IMR-90 (cell line): ENCODE measurements around the gene SCFD2.
A peak's percentile ranks its signal among the peaks of the same experiment; 100 is the strongest.

Experiments used
- BHLHE40 ChIP-seq: fragments of 150-350 bp; IDR thresholded peaks from 2 replicates; pipeline ENCODE4 v1.6.1; 2016; ENCODE audit warnings: mild to moderate bottlenecking, low read depth, low read length
- CEBPB ChIP-seq: IDR thresholded peaks from 2 replicates; pipeline ENCODE4 v1.6.1; 2012; ENCODE audit warnings: low read depth, low read length, improper control_type of control experiment
- CTCF ChIP-seq: conservative IDR thresholded peaks from 2 replicates; pipeline ENCODE4 v1.5.1; 2012; ENCODE audit warnings: mild to moderate bottlenecking, low read depth, low read length, improper control_type of control experiment
- ELK1 ChIP-seq: fragments of 150-350 bp; IDR thresholded peaks from 2 replicates; pipeline ENCODE4 v1.6.1; 2016; ENCODE audit warnings: low read depth, mild to moderate bottlenecking, low read length, moderate library complexity, borderline replicate concordance
- MAFK ChIP-seq: IDR thresholded peaks from 2 replicates; pipeline ENCODE4 v1.6.1; 2012; ENCODE audit warnings: low read depth, low read length, improper control_type of control experiment
- MXI1 ChIP-seq: IDR thresholded peaks from 2 replicates; pipeline ENCODE4 v1.6.1; 2012; ENCODE audit warnings: low read depth, mild to moderate bottlenecking, low read length, moderate library complexity, borderline replicate concordance
- POLR2A ChIP-seq: IDR thresholded peaks from 2 replicates; pipeline ENCODE4 v1.6.1; 2012; ENCODE audit warnings: mild to moderate bottlenecking, low read depth, low read length
- RAD21 ChIP-seq: IDR thresholded peaks from 2 replicates; pipeline ENCODE4 v1.6.1; 2012; ENCODE audit warnings: low read length, improper control_type of control experiment
- RCOR1 ChIP-seq: IDR thresholded peaks from 2 replicates; pipeline ENCODE4 v1.6.1; 2012; ENCODE audit warnings: mild to moderate bottlenecking, low read length, improper control_type of control experiment; ENCODE audit not compliant: insufficient replicate concordance
- SMC3 ChIP-seq: fragments of 150-350 bp; IDR thresholded peaks from 2 replicates; pipeline ENCODE4 v1.6.1; 2016; ENCODE audit warnings: low read depth, mild to moderate bottlenecking, antibody characterized with exemption, low read length, moderate library complexity
- USF2 ChIP-seq: fragments of 150-350 bp; IDR thresholded peaks from 2 replicates; pipeline ENCODE4 v1.6.1; 2017; ENCODE audit warnings: mild to moderate bottlenecking, antibody characterized with exemption, low read length, low read depth

- TF ChIP-seq CTCF (no peak), POLR2A (no peak), ELK1 (no peak), BHLHE40 (peak; percentile 59; the same call in 1 of the 2 replicates), RAD21 (no peak), RCOR1 (no peak), MXI1 (no peak), USF2 (no peak), SMC3 (no peak), MAFK (0 out of 2 replicates have a peak, but pooled peaks have one; percentile 27), CEBPB (peak; percentile 32)
These were observed 44.5 kb downstream of the SCFD2 start for GRCh38 chr4:53321151-53321983.
